Keratinocyte (primary cell): ENCODE data around the gene MS4A15. TPM values are rescaled to one million over a fixed set of nuclear protein-coding genes. Genes with fewer than 3 reads are reported as not detected.

ENCODE experiments used
- DNase-seq: peaks from one replicate; pipeline ENCODE4 v3.0.0-alpha.2; 2011; ENCODE audit warnings: low read depth, missing footprints, low spot score
- FAIRE-seq: peaks from 2 replicates; lab custom pipeline; 2011; peaks lifted over from hg19 to GRCh38; lab: Jason Lieb, UNC
- H2AFZ ChIP-seq: 2 replicates; pipeline ENCODE4 v1.6.0; 2012; ENCODE audit warnings: low read length, control low read depth, inconsistent platforms; ENCODE audit not compliant: control insufficient read depth
- H3K27ac ChIP-seq: 2 replicates; pipeline ENCODE4 v1.5.1; 2011; ENCODE audit warnings: low read length; ENCODE audit not compliant: control insufficient read depth, insufficient read depth
- H3K27me3 ChIP-seq: 3 replicates; pipeline ENCODE4 v1.6.0; 2011; ENCODE audit warnings: low read length; ENCODE audit not compliant: control insufficient read depth, insufficient read depth; ENCODE audit errors: extremely low read depth
- H3K36me3 ChIP-seq, 2 experiments: 2 replicates in 1 of 2; 3 replicates in 1 of 2; pipeline ENCODE4 v1.5.1; 2011; ENCODE audit warnings: low read length in 2 of 2, mild to moderate bottlenecking in 1 of 2; ENCODE audit not compliant: control insufficient read depth in 2 of 2, insufficient read depth in 2 of 2; ENCODE audit errors: extremely low read depth in 1 of 2
- H3K4me1 ChIP-seq: 3 replicates; pipeline ENCODE4 v1.5.1; 2011; ENCODE audit warnings: low read length; ENCODE audit not compliant: control insufficient read depth, insufficient read depth; ENCODE audit errors: extremely low read depth
- H3K4me2 ChIP-seq: 3 replicates; pipeline ENCODE4 v1.6.0; 2011; ENCODE audit warnings: low read depth, low read length; ENCODE audit not compliant: control insufficient read depth, insufficient read depth; ENCODE audit errors: extremely low read depth
- H3K4me3 ChIP-seq, 3 experiments: fragments of 200-600 bp in 1 of 3; sonication (generic) in 1 of 3; 2 replicates in 2 of 3; 3 replicates in 1 of 3; pipeline ENCODE4 v1.5.1; 2011 to 2016; ENCODE audit warnings: low read length in 3 of 3, mild to moderate bottlenecking in 3 of 3, control low read depth in 2 of 3, inconsistent platforms in 1 of 3, low read depth in 1 of 3, mixed read lengths in 1 of 3, mixed run types in 1 of 3, moderate library complexity in 1 of 3; ENCODE audit not compliant: control insufficient read depth in 2 of 3, insufficient read depth in 2 of 3; ENCODE audit errors: extremely low read depth in 1 of 3
- H3K79me2 ChIP-seq: 2 replicates; pipeline ENCODE4 v1.6.0; 2012; ENCODE audit warnings: low read length; ENCODE audit not compliant: control insufficient read depth, insufficient read depth
- H3K9ac ChIP-seq: 3 replicates; pipeline ENCODE4 v1.6.0; 2011; ENCODE audit warnings: low read length; ENCODE audit not compliant: control insufficient read depth, insufficient read depth; ENCODE audit errors: extremely low read depth
- H3K9me1 ChIP-seq: 3 replicates; pipeline ENCODE4 v1.6.0; 2011; ENCODE audit warnings: low read length; ENCODE audit not compliant: control insufficient read depth, insufficient read depth; ENCODE audit errors: extremely low read depth
- H3K9me3 ChIP-seq: 2 replicates; pipeline ENCODE4 v1.5.1; 2012; ENCODE audit warnings: low read depth, low read length; ENCODE audit not compliant: control insufficient read depth
- H4K20me1 ChIP-seq: 3 replicates; pipeline ENCODE4 v1.6.0; 2011; ENCODE audit warnings: low read length; ENCODE audit not compliant: control insufficient read depth, insufficient read depth; ENCODE audit errors: extremely low read depth
- CTCF ChIP-seq, 3 experiments: IDR thresholded peaks in 1 of 3; conservative IDR thresholded peaks in 1 of 3; optimal IDR thresholded peaks in 1 of 3; 2 replicates in 2 of 3; 3 replicates in 1 of 3; pipeline versions ENCODE3 to v1.5.1; 2011; ENCODE audit warnings: low read length in 3 of 3, mild to moderate bottlenecking in 3 of 3, moderate library complexity in 2 of 3, control low read depth in 1 of 3, inconsistent platforms in 1 of 3; ENCODE audit not compliant: insufficient read depth in 2 of 3; ENCODE audit errors: extremely low read depth in 1 of 3
- EZH2 ChIP-seq: IDR thresholded peaks from one replicate; pipeline ENCODE4 v1.6.1; 2012; ENCODE audit warnings: inconsistent platforms, mild to moderate bottlenecking, low read length, moderate library complexity
- dilution Hi-C: fragments of 300-500 bp; cut with MboI; formaldehyde crosslinking; loops from one replicate; pipeline ENCODE4 v1.7.0; 2020; ENCODE audit warnings: low sequenced_read_pairs; ENCODE audit not compliant: extremely low pct_ligation_motif_present
- polyA plus RNA-seq, 5 experiments: library from polyadenylated mRNA; depleted of rRNA in 3 of 5; stranded (reverse) in 3 of 5; stranded (forward) in 1 of 5; unstranded in 1 of 5; fragments of >200 nt; gene quantifications; 1 replicate in 1 of 5; 2 replicates in 3 of 5; 3 replicates in 1 of 5; pipeline versions ENCODE4 v1.2.1 to v1.2.3, GENCODE V29; 2011 to 2012; ENCODE audit warnings: missing spikeins in 2 of 5, low read depth in 1 of 5, low replicate concordance in 1 of 5

The MS4A15 gene
- polyA plus RNA-seq, 1 donor (not counting 4 experiments of a cell fraction or from before 2014, with no cell fraction given) = 0.03 TPM

GRCh38 chr11:60790726-60791125 is 34.1 kb downstream of the MS4A15 start:
- Histone ChIP-seq H3K36me3 (no peaks in the 10 kb centered on the region), H3K27ac (no peak overlapping the region), H3K9ac (no peak overlapping the region), H3K79me2 (no peaks in the 10 kb centered on the region), H3K4me2 (no peak overlapping the region), H2AFZ (no peak overlapping the region), H3K9me3 (peaks cover 3% of the 10 kb centered on the region), H3K4me1 (no peaks in the 10 kb centered on the region), H3K4me3 (no peak overlapping the region), H3K9me1 (no peaks in the 10 kb centered on the region), H3K27me3 (no peaks in the 10 kb centered on the region), H4K20me1 (no peaks in the 10 kb centered on the region)
- DNase-seq (no peak), FAIRE-seq (no peak)
- dilution Hi-C loops = no loop called here
- TF ChIP-seq EZH2 (no peak), CTCF (optimal IDR thresholded peaks at IDR 0.05 in 1 of 3, IDR thresholded peaks at IDR 0.05 in 1 of 3, conservative IDR thresholded peaks at IDR 0.05 in 1 of 3; ENCODE audit: extremely low read depth in 1 of 3, insufficient read depth in 2 of 3, low read length in 3 of 3) (no peak)

GRCh38 chr11:60791153-60791933 is 34.7 kb downstream of the MS4A15 start:
- H2AFZ ChIP-seq = no peak overlapping the region
- FAIRE-seq (no peak), DNase-seq (no peak)
- no peaks in the 10 kb centered on the region for H3K36me3 ChIP-seq
- H3K79me2 ChIP-seq = no peaks in the 10 kb centered on the region
- no peak overlapping the region for H3K4me2 ChIP-seq
- H3K4me3 ChIP-seq = no peak overlapping the region
- no peak overlapping the region for H3K27ac ChIP-seq
- no peaks in the 10 kb centered on the region for H4K20me1 ChIP-seq
- dilution Hi-C loops = no loop called here
- H3K4me1 ChIP-seq = no peaks in the 10 kb centered on the region
- no peak overlapping the region for H3K9ac ChIP-seq
- TF ChIP-seq CTCF (optimal IDR thresholded peaks at IDR 0.05 in 1 of 3, IDR thresholded peaks at IDR 0.05 in 1 of 3, conservative IDR thresholded peaks at IDR 0.05 in 1 of 3; ENCODE audit: extremely low read depth in 1 of 3, insufficient read depth in 2 of 3, low read length in 3 of 3) (no peak), EZH2 (no peak)
- peaks cover 3% of the 10 kb centered on the region for H3K9me3 ChIP-seq
- H3K27me3 ChIP-seq = no peaks in the 10 kb centered on the region
- H3K9me1 ChIP-seq = no peaks in the 10 kb centered on the region
